Heart right ventricle (tissue), 16 donors: ENCODE data around the gene ABRACL. TPM values are rescaled to one million over a fixed set of nuclear protein-coding genes. Genes with fewer than 3 reads are reported as not detected.
"Not testable (repeated sequence)": the region's sequence is repeated elsewhere in the genome, so short reads cannot be mapped to it uniquely, and the experiment has no call there.

Experiments
- ATAC-seq, 8 donors: fragments of 200-7000 bp; cut with Tn5 transposase; one replicate each; pipeline ENCODE4 v1.9.1; 2020; ENCODE audit warnings: mild to moderate bottlenecking in 8 of 8, moderate library complexity in 8 of 8, moderate number of reproducible peaks in 1 of 8
- DNase-seq, 2 donors: peaks; one replicate each; pipeline ENCODE4 v3.0.0-alpha.2; 2020
- H3K27ac ChIP-seq, 10 donors: fragments of 200-600 bp; sonication (generic) in 2 of 10; one replicate each; pipeline versions ENCODE4 v1.5.0 to v1.8.0; 2020 to 2022; ENCODE audit warnings: mild to moderate bottlenecking in 3 of 10
- H3K27me3 ChIP-seq, 7 donors: fragments of 200-600 bp; one replicate each; pipeline ENCODE4 v1.8.0; 2021 to 2022; ENCODE audit warnings: mild to moderate bottlenecking in 2 of 7
- H3K36me3 ChIP-seq, 9 donors: fragments of 200-600 bp; sonication (generic) in 1 of 9; one replicate each; pipeline versions ENCODE4 v1.5.0 to v1.8.0; 2020 to 2022; ENCODE audit warnings: mild to moderate bottlenecking in 2 of 9
- H3K4me1 ChIP-seq, 9 donors: fragments of 200-600 bp; sonication (generic) in 1 of 9; one replicate each; pipeline versions ENCODE4 v1.5.0 to v1.8.0; 2020 to 2022; ENCODE audit warnings: mild to moderate bottlenecking in 4 of 9
- H3K4me3 ChIP-seq, 10 donors: fragments of 200-600 bp; sonication (generic) in 2 of 10; one replicate each; pipeline versions ENCODE4 v1.5.0 to v1.8.0; 2020 to 2022; ENCODE audit warnings: mild to moderate bottlenecking in 7 of 10, moderate library complexity in 2 of 10
- H3K9me3 ChIP-seq, 11 donors: fragments of 200-600 bp in 10 of 11; sonication (generic) in 2 of 11; one replicate each; pipeline versions ENCODE4 v1.5.0 to v1.8.0; 2013 to 2022; ENCODE audit warnings: mild to moderate bottlenecking in 2 of 11, control low read depth in 1 of 11, moderate library complexity in 1 of 11
- WGBS, 2 donors: extraction: QIAGEN DNeasy Blood & Tissue Kit; methylation state at CpG; one replicate each; pipeline ENCODE4 v1.1.7; 2013; ENCODE audit warnings: inconsistent platforms in 1 of 2; 5-methylcytosine and 5-hydroxymethylcytosine counted together
- intact Hi-C, 10 donors: fragments of 100-400 bp; cut with DNase I; formaldehyde crosslinking; loops; one replicate each; pipeline versions ENCODE4 v1.11.1 to v1.14.2; 2022
- polyA plus RNA-seq, 2 donors: library from polyadenylated mRNA; stranded (reverse); fragments of 200-250 nt; gene quantifications; one replicate each; pipeline ENCODE4 v1.2.3, GENCODE V29; 2013
- total RNA-seq, 10 donors: library from RNA; stranded (reverse); fragmentation: NEBNext Ultra II Directional in 3 of 10; extraction: Animal tissue kit (Norgen Biotek cat#: 25700) in 3 of 10; gene quantifications; one replicate each; pipeline versions ENCODE4 v1.2.1 to v1.2.4, GENCODE V29; 2021 to 2023
- TF ChIP-seq, protein P1 (sequence below), 9 donors: fragments of 200-600 bp; sonication (generic) in 2 of 9; IDR thresholded peaks; one replicate each; pipeline versions ENCODE4 v1.5.0 to v1.8.0; 2021 to 2022; ENCODE audit warnings: antibody characterized with exemption in 9 of 9, mild to moderate bottlenecking in 5 of 9, moderate library complexity in 1 of 9
- donor health status: Arrhythmogenic right ventricular cardiomyopathy.
- donor health status: ischemic (EF 13 %, LVEDD 7.1; RV severe dilation, severe dysfunction).
- donor health status: healthy with polysubstance abuse.
- donor health status: DM: no; HTN: yes; CAD: no.
- donor health status: DM: no; HTN: no; CAD: no.
- donor health status: ischemic (EF 25% LVEDD 6.9; RV normal size, moderate dysfunction).
- donor health status: ischemic (EF 25% LVEDD 5.7; RV mildly dilated, moderate dysfunction).
- donor health status: healthy.
- donor health status: DM: yes; HTN: yes; CAD: no.
- donor health status: Ischemic cardiomyopathy.
- donor health status: ischemic (EF 35%, LVEDD 5.7; RV mildly dilated, moderate dysfunction).
- donor health status: nonischemic (EF 11% LVEDD 7.7; RV severe dilation, severe dysfunction).
- donor health status: DM: yes; HTN: yes; CAD: no.
- donor health status: PGD.
- donor health status: ischemic (EF 29% LVEDD 5.4; RV normal size, mild dysfunction).
- donor health status: nonischemic (EF 23%, LVEDD 6.1; RV moderate dilation, normal function).

ABRACL gene
- total and polyA plus RNA-seq, 12 donors, result 2.6 to 20.8 (median 5.6) TPM

DNA sequence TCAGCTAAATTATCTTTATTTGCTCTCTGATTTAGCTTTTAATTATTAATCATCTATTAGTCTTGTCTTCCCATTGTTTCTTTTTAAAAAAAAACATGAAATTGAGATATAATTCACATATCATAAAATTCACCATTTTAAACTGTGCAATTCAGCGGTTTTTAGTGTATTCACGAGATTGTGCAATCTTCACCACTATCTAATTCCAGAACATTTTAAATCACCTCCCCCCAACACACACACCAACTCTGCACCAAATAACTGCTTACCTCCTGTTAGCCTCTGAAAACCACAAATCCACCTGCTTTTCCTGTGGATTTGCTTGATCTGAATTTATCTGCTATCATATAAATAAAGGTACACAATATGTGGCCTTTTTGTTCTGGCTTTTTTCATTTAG, 8.8 kb upstream of the ABRACL start:
- ATAC-seq (no peak), DNase-seq (no peak)
- TF ChIP-seq, protein P1, sequence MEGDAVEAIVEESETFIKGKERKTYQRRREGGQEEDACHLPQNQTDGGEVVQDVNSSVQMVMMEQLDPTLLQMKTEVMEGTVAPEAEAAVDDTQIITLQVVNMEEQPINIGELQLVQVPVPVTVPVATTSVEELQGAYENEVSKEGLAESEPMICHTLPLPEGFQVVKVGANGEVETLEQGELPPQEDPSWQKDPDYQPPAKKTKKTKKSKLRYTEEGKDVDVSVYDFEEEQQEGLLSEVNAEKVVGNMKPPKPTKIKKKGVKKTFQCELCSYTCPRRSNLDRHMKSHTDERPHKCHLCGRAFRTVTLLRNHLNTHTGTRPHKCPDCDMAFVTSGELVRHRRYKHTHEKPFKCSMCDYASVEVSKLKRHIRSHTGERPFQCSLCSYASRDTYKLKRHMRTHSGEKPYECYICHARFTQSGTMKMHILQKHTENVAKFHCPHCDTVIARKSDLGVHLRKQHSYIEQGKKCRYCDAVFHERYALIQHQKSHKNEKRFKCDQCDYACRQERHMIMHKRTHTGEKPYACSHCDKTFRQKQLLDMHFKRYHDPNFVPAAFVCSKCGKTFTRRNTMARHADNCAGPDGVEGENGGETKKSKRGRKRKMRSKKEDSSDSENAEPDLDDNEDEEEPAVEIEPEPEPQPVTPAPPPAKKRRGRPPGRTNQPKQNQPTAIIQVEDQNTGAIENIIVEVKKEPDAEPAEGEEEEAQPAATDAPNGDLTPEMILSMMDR (IDR thresholded peaks at IDR 0.05), result no peak
- 97 to 99% methylated on average over 2 of the region's 2 CpGs for WGBS, 2 donors
- Histone ChIP-seq H3K36me3 (no peaks in the 10 kb centered on the region), H3K27ac (no peak overlapping the region), H3K9me3 (no peaks in the 10 kb centered on the region), H3K27me3 (no peaks in the 10 kb centered on the region), H3K4me1 (peaks cover 0 to 30% (median 18%) of the 10 kb centered on the region in 9 donors), H3K4me3 (no peak overlapping the region)
- intact Hi-C loops, result loop anchor here in 1 of 10 donors (10.0 kb wide), 1 partner anchor 95 kb away; no protein-coding TSS in a partner anchor

DNA sequence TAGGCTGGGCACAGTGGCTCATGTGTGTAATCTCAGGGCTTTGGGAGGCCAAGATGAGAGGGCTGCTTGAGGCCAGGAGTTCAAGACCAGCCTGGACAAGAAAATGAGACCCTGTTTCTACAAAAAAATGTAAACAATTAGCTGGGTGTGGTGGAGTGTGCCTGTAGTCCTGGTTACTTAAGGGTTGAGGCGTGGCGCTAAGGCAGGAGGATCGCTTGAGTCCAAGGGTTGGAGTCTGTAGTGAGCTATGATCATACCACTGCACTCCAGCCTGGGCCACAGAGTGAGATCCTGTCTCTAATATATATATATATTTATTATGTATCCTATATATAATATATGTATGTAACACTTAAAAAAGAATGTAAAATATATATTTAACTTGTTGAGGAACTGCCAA, 7.9 kb upstream of the ABRACL start:
- TF ChIP-seq, protein P1 (IDR thresholded peaks at IDR 0.05), result no peak
- H3K27me3 ChIP-seq, result no peaks in the 10 kb centered on the region
- DNase-seq, result no peak
- WGBS, 2 donors, result 95 to 100% methylated on average over 3 of the region's 3 CpGs
- peaks cover 0 to 26% (median 18%) of the 10 kb centered on the region in 9 donors for H3K4me1 ChIP-seq
- no peak overlapping the region for H3K4me3 ChIP-seq
- no peaks in the 10 kb centered on the region for H3K36me3 ChIP-seq
- H3K27ac ChIP-seq, result no peak overlapping the region
- no peak for ATAC-seq
- H3K9me3 ChIP-seq, result no peaks in the 10 kb centered on the region
- intact Hi-C loops, result loop anchor here in 1 of 10 donors (10.0 kb wide), 1 partner anchor 94 kb away; no protein-coding TSS in a partner anchor

DNA sequence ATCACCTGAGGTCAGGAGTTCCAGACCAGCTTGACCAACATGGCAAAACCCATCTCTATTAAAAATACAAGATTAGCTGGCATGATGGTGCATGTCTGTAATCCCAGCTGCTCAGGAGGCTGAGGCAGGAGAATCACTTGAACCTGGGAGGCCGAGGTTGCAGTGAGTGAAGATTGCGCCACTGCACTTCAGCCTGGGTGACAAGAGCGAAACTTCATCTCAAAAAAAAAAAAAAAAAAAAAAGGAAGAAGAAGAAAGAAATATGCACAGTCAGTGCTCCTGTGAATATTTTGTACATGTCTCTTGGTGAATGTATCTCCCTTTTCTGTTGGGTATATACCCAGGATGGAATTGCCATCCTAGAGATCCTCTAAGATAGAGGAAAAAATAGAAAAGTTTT, 3.1 kb upstream of the ABRACL start:
- H3K4me3 ChIP-seq, H3K36me3 ChIP-seq, H3K9me3 ChIP-seq, ATAC-seq, DNase-seq, H3K27ac ChIP-seq, H3K27me3 ChIP-seq: not testable (repeated sequence)
- intact Hi-C loops, result loop anchor here in 2 of 10 donors (5.0 to 10.0 kb wide), 2 partner anchors 38 to 89 kb away; partner anchors contain the start of gene REPS1 (in 1 of the 2)
- peaks cover 0 to 29% (median 14%) of the 10 kb centered on the region in 9 donors for H3K4me1 ChIP-seq
- 92 to 96% methylated on average over 3 of the region's 3 CpGs for WGBS, 2 donors

DNA sequence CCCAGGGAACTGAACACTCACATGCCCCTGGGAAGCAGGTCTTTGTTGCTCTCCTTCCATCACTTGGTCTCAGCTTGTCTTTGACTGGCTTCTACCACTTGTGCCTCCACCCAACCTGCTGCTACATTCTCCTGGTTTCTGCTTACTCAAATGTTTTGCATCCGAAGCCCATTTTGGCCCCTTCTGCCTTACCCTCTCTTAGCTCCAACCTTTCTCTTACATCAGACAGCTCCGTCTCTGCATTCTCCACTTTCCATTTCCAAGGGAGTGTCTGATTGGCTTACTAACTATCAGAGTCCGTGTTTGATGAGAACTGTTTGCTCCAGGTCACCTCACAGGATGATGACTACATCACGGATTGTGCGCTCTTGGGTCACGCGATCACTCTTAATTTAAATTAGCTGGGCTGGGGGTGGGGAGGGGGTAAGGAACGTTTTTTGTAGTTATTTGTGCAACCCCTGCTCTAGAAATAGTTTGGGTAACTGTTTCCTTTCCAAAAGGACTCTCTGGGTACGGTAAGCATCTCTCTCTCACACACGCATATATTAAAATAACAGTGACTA, 844 bp upstream of the ABRACL start:
- ATAC-seq, result peak in 3 of 8 donors; percentile 17 to 26 (median 20)

More for the DNA sequence above, 844 bp upstream of the ABRACL start:
- H3K9me3 ChIP-seq, result no peaks in the 10 kb centered on the region
- H3K27me3 ChIP-seq, result no peaks in the 10 kb centered on the region
- intact Hi-C loops, result loop anchor here in 2 of 10 donors (5.0 to 10.0 kb wide), 2 partner anchors 40 to 87 kb away; partner anchors contain the start of gene REPS1 (in 1 of the 2)
- H3K4me1 ChIP-seq, result peaks cover 0 to 45% (median 18%) of the 10 kb centered on the region in 9 donors
- DNase-seq, result no peak
- H3K4me3 ChIP-seq, result peak overlapping the region in 9 of 10 donors; percentile 85 to 97 (median 95)
- WGBS, 2 donors, result 13 to 22% methylated on average over 10 of the region's 10 CpGs
- TF ChIP-seq, protein P1 (IDR thresholded peaks at IDR 0.05), result no peak
- no peaks in the 10 kb centered on the region for H3K36me3 ChIP-seq
- H3K27ac ChIP-seq, result peak overlapping the region in 8 of 10 donors; percentile 84 to 96 (median 89)
